Stimulated activated CD8-positive, alpha-beta memory T cell treated with anti-CD3 and anti-CD28 coated beads, Interleukin-7, amount 100 ng/mL, for 48 hours (primary cell): ENCODE results near the gene SRSF12.
"Not testable (repeated sequence)": the region's sequence is repeated elsewhere in the genome, so short reads cannot be mapped to it uniquely, and the experiment has no call there.

Source experiments
- DNase-seq, 2 donors: peaks; one replicate each; pipeline ENCODE4 v3.0.0-alpha.2; 2020; ENCODE audit warnings: low read depth in 1 of 2; ENCODE audit errors: extremely low read depth in 1 of 2

Gene SRSF12

DNA sequence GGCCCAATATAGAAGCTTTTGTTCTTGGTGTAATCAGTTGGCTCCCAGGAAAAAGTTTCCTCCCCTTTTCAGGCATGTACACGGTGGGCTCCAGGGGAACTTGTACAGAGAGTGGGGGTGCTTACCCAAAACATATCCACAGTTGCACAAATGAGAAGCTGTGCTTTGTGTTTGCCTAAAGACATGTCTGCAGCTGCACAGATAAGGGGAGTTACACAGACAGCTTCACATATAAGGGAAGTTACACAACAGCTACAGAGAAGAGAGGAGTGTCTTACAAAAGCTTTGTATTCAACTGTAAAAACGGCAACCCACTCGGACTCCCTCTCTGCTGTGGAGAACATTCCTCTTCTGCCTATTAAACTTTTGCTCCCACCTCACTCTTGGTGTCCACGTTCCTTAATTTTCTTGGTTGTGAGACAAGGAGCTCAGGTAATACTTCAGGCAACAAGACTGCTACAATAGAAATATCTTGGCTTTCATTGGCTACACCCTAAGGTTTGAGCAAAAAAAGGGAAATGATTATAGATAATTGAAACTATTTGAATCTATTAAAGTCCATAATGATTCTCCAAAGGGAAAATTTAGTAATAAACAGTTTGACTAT is 44.8 kb downstream of the SRSF12 start:
- no peak for DNase-seq

GRCh38 chr6:89071036-89071435 is 46.8 kb downstream of the SRSF12 start:
- DNase-seq, result no peak

- DNase-seq, result no peak
Measured at GRCh38 chr6:89069536-89070163, 48.2 kb downstream of the SRSF12 start.

- DNase-seq, result no peak
Measured at GRCh38 chr6:89068695-89069094, 49.2 kb downstream of the SRSF12 start.

GRCh38 chr6:89067796-89068195 is 50.1 kb downstream of the SRSF12 start:
- DNase-seq, result no peak

DNA sequence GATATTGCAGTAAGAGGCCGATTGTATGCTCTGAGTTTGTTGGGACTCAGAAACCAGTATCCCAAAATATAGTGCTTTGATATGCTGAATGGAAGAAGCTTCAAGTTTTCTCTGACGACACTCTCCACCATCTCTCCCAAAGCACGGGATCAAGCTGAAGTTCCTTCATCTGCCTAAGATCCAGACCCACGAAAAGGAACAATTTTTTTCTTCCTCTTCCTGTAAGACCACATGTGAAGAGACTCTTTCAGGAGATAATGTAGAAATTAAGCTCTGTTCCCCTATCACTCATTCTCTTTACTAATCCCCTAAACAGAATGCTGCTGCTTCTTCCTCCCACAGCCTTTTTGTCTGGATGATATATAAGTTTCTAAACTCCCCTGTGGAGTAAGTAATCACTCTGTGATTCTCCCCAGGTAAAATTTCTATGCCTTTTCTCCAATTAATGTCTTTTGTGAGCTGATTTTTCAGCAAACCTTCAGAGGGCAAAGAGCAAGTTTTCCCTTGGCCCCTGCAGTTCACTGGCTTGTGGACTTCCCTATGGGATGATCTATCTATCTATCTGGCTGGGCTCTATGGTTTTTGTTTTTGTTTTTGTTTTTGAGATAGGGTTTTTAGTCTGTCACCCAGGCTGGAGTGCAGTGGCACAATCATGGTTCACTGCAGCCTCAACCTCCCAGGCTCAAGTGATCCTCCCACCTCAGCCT is 50.8 kb downstream of the SRSF12 start:
- DNase-seq, result no peak

GRCh38 chr6:89066121-89066520 is 51.8 kb downstream of the SRSF12 start:
- DNase-seq, result not testable (repeated sequence)

- DNase-seq, result not testable (repeated sequence)
Measured at GRCh38 chr6:89064931-89065330, 52.9 kb downstream of the SRSF12 start.

GRCh38 chr6:89063881-89064280 is 54.0 kb downstream of the SRSF12 start:
- DNase-seq, result no peak

DNA sequence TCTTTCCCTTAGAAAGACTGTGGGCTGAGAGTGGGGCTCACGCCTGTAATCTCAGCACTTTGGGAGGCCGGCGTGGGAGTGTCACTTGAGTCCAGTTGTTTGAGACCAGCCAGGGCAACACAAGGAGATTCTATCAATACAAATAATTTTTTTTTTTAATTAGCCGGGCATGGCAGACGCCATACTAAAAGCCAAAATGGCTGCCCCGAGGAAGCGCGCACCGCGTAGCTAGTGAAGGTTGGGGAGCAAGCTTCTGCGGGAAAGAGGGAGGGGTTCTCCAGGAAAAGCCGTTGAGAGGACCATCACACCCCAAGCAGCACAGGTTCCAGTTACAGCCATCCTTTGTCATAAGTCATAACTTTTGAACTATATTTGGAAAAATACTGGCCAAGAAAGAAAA is 58.6 kb downstream of the SRSF12 start:
- no peak for DNase-seq

DNA sequence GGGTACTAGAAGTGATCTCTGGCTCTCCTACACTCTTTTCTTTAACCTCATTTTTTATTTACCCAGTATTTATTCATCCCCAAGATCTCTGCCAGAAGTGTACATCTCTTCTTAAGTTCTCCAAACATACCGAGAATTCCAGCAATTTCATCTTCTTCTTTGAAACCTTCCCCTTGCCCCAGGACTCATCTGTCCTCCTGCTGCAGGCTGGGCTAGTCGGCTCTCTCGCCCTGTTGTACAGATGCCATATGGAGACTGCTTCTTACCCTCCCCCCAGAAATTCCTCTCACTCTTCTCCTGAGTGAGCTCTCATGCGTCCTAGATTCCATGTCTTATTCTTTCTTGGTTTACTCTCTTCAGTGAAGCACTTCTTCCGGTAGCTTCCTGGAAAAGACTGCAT is 59.2 kb downstream of the SRSF12 start:
- no peak for DNase-seq

- no peak for DNase-seq
Measured at GRCh38 chr6:89057759-89058158, 60.1 kb downstream of the SRSF12 start.

DNA sequence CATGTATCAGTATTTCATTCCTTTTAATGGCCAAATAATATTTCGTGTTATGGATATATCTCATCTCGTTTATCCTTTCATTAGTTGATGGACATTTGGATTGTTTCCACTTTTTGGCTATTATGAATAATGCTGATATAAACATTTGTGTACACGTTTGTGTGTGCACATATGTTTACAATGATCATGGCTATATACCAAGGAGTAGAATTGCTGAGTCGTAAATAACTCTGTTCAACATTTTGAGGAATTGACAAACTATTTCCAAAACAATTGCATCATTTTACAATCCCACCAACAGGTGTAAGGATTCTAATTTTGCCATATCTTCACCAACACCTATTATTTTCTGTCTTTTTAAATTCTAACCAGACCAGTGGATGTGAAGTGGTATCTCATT is 63.7 kb downstream of the SRSF12 start:
- DNase-seq, result no peak

- no peak for DNase-seq
Measured at GRCh38 chr6:89051676-89052075, 66.2 kb downstream of the SRSF12 start.

- DNase-seq, result no peak
Measured at GRCh38 chr6:89050697-89051096, 67.2 kb downstream of the SRSF12 start.

DNA sequence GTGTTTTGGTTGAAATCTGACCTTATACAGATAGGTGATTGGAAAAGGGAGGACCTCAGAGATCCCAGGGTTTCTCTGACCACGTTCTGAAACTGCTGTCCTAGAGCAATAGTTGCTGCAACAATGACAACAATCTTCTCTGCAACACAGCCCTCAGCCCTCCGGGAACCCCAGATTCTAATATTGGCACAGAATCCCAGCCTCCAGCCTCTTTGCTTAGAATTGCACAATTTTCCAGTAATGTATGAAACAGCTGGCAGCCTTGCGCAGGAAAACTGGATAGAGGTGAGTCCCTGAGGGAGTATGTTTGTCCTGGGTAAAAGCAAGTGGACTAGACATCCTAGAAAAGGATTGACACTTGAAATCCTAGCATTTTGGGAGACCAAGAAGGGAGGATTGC is 67.7 kb downstream of the SRSF12 start:
- DNase-seq, result no peak

DNA sequence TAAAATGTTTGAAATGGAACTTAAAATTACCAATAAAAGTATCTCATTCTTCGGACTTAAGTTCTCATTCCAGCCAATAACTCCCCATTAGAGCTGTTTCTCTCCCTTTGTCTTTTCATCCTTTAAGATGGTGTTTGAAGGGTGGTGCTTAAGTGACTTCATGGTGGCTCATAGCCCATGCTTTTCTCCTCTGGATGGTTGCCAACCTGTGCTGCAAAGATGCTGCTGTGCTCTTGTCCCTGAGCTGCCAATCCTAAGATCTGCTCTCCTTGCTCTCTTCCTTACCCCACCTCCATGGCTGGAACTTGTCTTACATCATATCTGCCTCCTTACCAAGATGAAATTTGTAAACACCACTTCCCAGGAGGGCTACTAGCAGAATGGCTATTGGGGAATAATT is 68.9 kb downstream of the SRSF12 start:
- DNase-seq, result no peak

- no peak for DNase-seq
Measured at GRCh38 chr6:89048288-89048923, 69.5 kb downstream of the SRSF12 start.

GRCh38 chr6:89047473-89047872 is 70.4 kb downstream of the SRSF12 start:
- DNase-seq, result no peak
